Ascending aorta (tissue), 2 donors: Measurements from ENCODE around the gene ESPL1. TPM values are rescaled to one million over a fixed set of nuclear protein-coding genes. Genes with fewer than 3 reads are reported as not detected.
A peak's percentile ranks its signal among the peaks of the same experiment; 100 is the strongest.

Experiments
- DNase-seq, 2 donors: peaks; one replicate each; pipeline ENCODE4 v3.0.0-alpha.2; 2019; ENCODE audit warnings: low spot score in 2 of 2
- H3K27ac ChIP-seq, 2 donors: fragments of 200-600 bp; sonication (generic); one replicate each; pipeline ENCODE4 v1.5.1; 2016 to 2017; ENCODE audit warnings: mild to moderate bottlenecking in 1 of 2
- H3K27me3 ChIP-seq: fragments of 200-600 bp; sonication (generic); one replicate; pipeline ENCODE4 v1.5.1; 2017
- H3K36me3 ChIP-seq, 2 donors: fragments of 200-600 bp; sonication (generic); one replicate each; pipeline ENCODE4 v1.5.1; 2016
- H3K4me1 ChIP-seq, 2 donors: fragments of 200-600 bp; sonication (generic); one replicate each; pipeline ENCODE4 v1.5.1; 2016 to 2017; ENCODE audit warnings: mild to moderate bottlenecking in 1 of 2
- H3K4me3 ChIP-seq, 2 donors: fragments of 200-600 bp; sonication (generic); one replicate each; pipeline ENCODE4 v1.5.1; 2016 to 2017; ENCODE audit warnings: mild to moderate bottlenecking in 1 of 2
- H3K9me3 ChIP-seq, 2 donors: fragments of 200-600 bp; sonication (generic); one replicate each; pipeline ENCODE4 v1.5.1; 2016
- intact Hi-C: fragments of 100-400 bp; cut with DNase I; formaldehyde crosslinking; loops from one replicate; pipeline ENCODE4 v1.15.1; 2023
- total RNA-seq: library from RNA; depleted of rRNA; stranded (reverse); fragments of >200 nt; gene quantifications from one replicate; pipeline ENCODE4 v1.1.0, GENCODE V29; 2016
- TF ChIP-seq, protein P1 (sequence below), 3 experiments: fragments of 200-600 bp in 2 of 3; fragments of 450-650 bp in 1 of 3; sonication (generic) in 2 of 3; IDR thresholded peaks; one replicate each; pipeline ENCODE4 v1.5.1; 2016 to 2019; ENCODE audit warnings: antibody characterized with exemption in 3 of 3, mild to moderate bottlenecking in 1 of 3, moderate library complexity in 1 of 3

The ESPL1 gene
- total RNA-seq, 1 donor from 2014 or later, result not detected

DNA sequence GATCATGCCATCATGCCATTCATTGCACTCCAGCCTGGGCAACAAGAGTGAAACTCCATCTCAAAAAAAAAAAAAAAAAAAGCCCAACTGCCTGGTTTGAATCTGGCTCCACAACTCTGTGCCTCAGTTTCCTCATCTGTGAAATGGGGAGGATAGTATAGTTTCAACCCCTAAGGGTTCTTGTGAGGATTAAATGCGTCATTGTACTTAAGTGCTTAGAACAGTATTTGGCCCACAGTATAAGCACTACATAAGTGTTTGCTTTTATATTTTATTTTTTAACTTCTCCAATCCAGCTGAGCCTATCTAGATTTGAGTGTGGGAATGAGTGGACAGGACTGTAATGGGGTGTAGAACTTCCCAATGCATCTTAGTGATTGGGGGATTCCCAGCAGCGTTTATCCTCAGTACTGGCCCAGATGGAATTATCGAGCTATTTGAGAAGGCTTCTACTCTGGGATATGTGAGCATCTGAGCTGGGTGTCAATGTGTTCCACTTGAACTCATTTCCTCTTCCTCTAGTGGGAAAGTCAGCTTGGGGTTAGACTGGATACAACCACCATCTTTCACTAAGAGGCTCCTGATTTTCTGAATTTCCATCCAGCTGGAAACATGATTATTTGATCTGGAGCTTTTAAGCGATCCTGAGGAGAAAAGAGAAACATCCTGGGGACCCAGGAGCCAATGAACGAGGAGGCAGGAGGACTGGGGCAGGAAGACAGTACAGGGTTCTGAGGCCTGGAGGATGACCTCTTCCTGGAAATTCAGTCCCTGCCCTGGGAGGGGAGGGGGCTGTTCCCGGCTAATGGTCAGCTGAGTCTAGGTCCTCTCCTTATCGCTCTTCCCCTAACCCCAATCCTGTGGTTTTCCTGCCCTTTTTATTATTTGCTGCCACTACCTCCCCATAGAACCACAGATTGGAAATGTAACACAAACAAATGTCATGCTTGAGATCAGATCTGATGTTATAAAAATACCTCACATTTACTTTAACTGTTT, 9.3 kb upstream of the ESPL1 start:
- TF ChIP-seq, protein P1, sequence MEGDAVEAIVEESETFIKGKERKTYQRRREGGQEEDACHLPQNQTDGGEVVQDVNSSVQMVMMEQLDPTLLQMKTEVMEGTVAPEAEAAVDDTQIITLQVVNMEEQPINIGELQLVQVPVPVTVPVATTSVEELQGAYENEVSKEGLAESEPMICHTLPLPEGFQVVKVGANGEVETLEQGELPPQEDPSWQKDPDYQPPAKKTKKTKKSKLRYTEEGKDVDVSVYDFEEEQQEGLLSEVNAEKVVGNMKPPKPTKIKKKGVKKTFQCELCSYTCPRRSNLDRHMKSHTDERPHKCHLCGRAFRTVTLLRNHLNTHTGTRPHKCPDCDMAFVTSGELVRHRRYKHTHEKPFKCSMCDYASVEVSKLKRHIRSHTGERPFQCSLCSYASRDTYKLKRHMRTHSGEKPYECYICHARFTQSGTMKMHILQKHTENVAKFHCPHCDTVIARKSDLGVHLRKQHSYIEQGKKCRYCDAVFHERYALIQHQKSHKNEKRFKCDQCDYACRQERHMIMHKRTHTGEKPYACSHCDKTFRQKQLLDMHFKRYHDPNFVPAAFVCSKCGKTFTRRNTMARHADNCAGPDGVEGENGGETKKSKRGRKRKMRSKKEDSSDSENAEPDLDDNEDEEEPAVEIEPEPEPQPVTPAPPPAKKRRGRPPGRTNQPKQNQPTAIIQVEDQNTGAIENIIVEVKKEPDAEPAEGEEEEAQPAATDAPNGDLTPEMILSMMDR (IDR thresholded peaks at IDR 0.05), result no peak
- Histone ChIP-seq H3K4me1 (peaks cover 0 to 2% of the 10 kb centered on the region in 2 donors), H3K4me3 (no peak overlapping the region), H3K27ac (no peak overlapping the region), H3K27me3 (no peaks in the 10 kb centered on the region), H3K9me3 (no peaks in the 10 kb centered on the region), H3K36me3 (peaks cover 4 to 18% of the 10 kb centered on the region in 2 donors)
- DNase-seq, result no peak
- intact Hi-C loops, result no loop called here

DNA sequence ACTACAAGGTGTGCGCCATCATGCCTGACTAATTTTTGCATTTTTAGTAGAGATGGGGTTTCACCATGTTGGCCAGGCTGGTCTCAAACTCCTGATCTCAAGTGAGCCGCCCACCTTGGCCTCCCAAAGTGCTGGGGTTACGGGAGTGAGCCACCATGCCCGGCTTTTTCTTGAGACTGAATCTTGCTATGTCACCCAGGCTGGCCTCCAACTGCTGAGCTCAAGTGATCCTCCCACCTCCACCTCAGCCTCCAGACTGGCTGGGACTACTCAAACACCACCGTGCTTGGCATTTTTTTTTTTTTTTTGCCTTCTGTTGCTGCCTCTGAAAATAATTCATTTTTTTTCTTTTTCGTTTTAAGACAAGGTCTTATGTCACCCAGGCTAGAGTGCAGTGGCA, 8.2 kb upstream of the ESPL1 start:
- Histone ChIP-seq H3K9me3 (no peaks in the 10 kb centered on the region), H3K36me3 (peaks cover 0 to 11% of the 10 kb centered on the region in 2 donors), H3K27ac (no peak overlapping the region), H3K4me1 (no peaks in the 10 kb centered on the region), H3K27me3 (no peaks in the 10 kb centered on the region), H3K4me3 (no peak overlapping the region)
- no peak for DNase-seq
- TF ChIP-seq, protein P1 (IDR thresholded peaks at IDR 0.05), result no peak
- intact Hi-C loops, result no loop called here

DNA sequence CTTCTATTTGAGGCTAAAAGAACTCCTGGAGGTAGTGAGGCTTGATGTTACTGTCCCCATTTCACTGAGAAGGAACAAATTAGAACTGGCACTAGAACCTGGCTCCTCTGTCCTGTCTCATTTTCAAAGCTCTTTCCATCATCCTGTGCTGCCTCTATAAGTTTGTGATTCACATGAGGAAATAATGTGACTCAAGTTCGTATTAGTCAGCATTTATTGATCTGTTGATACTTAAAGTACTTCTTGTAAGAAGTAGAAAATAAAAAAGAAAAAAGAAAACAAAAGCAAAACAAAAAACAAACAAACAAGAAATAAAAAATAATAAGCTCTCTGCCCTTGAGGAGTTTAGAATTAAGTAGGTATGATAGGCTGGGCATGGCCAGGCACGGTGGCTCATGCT, 2.3 kb upstream of the ESPL1 start:
- Histone ChIP-seq H3K27ac (no peak overlapping the region), H3K4me1 (no peaks in the 10 kb centered on the region), H3K4me3 (no peak overlapping the region), H3K27me3 (no peaks in the 10 kb centered on the region), H3K36me3 (no peaks in the 10 kb centered on the region), H3K9me3 (no peaks in the 10 kb centered on the region)
- intact Hi-C loops, result no loop called here
- TF ChIP-seq, protein P1 (IDR thresholded peaks at IDR 0.05), result no peak
- no peak for DNase-seq

DNA sequence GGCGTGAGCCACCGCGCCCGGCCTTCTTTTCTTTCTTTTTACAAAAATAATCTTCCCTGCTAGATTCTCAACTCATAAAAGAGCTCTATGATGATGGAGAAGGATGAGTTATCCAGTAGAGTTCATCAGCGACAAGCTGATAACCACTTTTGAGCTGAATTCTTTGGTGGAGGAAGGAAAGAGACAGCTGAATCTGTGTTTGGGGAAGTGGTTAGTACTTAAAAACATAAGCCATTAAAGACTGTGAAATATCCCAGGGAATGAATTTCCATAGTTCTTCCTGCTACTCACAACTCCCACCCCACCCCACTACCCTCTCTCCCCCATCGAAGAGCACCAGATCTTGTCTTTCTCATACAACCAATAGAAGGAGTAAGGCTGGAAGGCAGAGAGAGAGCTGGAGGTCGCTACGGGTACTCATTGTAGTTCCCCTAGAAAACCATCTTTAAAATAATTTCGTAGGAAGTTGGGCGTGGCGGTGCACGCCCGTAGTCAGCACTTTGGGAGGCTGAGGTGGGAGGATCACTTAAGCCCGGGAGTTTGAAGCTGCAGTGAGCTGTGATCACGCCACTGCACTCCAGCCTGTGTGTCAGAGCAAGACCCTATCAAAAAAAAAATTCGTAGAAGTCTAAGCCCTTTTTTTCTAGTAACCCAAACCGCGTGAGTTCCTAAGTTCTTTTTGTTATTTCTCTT, 647 bp upstream of the ESPL1 start:
- no peak for DNase-seq
- Histone ChIP-seq H3K4me3 (peak overlapping the region; percentile 63 to 64), H3K27me3 (no peaks in the 10 kb centered on the region), H3K27ac (no peak overlapping the region), H3K36me3 (no peaks in the 10 kb centered on the region), H3K4me1 (no peaks in the 10 kb centered on the region), H3K9me3 (no peaks in the 10 kb centered on the region)
- intact Hi-C loops, result no loop called here
- TF ChIP-seq, protein P1 (IDR thresholded peaks at IDR 0.05), result no peak

DNA sequence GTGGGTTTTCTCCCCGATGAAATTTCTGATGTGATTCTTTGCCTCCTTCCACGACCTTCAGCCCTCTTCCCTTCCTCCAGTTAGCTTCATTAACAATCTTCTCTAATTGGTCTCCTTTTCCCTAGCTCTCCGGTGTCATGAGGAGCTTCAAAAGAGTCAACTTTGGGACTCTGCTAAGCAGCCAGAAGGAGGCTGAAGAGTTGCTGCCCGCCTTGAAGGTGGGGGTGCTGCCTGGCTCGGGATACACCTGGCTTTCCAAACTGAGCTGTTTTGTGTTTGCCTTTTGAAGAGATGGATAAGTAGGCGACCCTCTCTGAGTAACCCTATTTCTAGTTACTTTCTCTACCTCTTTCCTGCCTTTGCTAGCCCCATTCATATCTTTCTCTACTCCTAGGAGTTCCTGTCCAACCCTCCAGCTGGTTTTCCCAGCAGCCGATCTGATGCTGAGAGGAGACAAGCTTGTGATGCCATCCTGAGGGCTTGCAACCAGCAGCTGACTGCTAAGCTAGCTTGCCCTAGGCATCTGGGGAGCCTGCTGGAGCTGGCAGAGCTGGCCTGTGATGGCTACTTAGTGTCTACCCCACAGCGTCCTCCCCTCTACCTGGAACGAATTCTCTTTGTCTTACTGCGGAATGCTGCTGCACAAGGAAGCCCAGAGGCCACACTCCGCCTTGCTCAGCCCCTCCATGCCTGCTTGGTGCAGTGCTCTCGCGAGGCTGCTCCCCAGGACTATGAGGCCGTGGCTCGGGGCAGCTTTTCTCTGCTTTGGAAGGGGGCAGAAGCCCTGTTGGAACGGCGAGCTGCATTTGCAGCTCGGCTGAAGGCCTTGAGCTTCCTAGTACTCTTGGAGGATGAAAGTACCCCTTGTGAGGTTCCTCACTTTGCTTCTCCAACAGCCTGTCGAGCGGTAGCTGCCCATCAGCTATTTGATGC, 797 bp downstream of the ESPL1 start:
- intact Hi-C loops, result loop anchor here (2.0 kb wide), 1 partner anchor 48 kb away; no protein-coding TSS in a partner anchor

More for the DNA sequence above, 797 bp downstream of the ESPL1 start:
- Histone ChIP-seq H3K27me3 (no peaks in the 10 kb centered on the region), H3K9me3 (no peaks in the 10 kb centered on the region), H3K27ac (no peak overlapping the region), H3K36me3 (no peaks in the 10 kb centered on the region), H3K4me1 (no peaks in the 10 kb centered on the region), H3K4me3 (peak overlapping the region; percentile 63 to 64)
- TF ChIP-seq, protein P1 (IDR thresholded peaks at IDR 0.05), result no peak
- DNase-seq, result no peak
